Activated CD4-positive, alpha-beta T cell treated with anti-CD3 and anti-CD28 coated beads for 48 hours (primary cell): ENCODE data around the gene C9orf50.

Source experiments
- DNase-seq: peaks from one replicate; pipeline ENCODE4 v3.0.0-alpha.2; 2020

C9orf50 gene

GRCh38 chr9:129586685-129587084 is 34.2 kb downstream of the C9orf50 start:
- no peak for DNase-seq

DNA sequence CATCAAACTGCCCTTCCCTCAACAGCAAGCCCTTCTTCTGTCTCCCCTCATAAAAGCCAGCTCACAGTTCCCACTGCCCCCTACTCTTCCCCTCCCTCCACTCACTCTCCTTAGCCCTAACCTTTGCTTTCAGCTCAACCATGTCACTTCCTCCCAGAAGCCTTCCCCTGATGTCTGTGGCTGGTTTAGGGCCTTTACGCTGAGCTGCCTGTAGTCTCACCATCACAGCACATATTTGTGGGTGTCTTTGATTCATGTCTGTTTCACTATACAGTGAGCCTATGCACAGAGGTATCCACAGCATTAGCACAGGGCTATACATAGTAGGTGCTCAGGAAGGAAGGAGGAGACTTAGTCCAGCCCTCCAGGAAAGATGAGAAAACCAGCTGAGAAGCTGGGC is 34.7 kb downstream of the C9orf50 start:
- no peak for DNase-seq

DNA sequence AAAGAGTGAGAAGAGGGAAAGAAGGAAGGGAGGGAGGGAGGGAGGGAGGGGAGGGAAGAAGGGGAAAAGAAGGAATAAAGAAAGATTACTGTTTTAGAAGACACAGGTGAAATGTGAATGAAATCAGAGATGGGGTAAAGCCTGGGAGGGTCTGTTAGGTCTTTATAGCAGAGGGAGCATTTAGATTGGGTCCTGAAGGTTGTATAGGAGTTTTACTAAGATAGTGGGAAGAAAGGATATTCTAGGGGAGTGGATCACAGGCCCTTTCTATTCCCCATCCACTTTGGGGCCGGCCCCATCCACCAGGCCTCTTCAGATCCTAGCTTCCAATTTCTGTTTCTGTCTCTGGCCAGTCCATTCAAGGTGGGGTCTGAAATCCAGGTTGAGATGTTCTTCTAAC is 35.5 kb downstream of the C9orf50 start:
- no peak for DNase-seq

- DNase-seq = peak; percentile 70
These were observed 36.8 kb downstream of the C9orf50 start for GRCh38 chr9:129584136-129584535.

DNA sequence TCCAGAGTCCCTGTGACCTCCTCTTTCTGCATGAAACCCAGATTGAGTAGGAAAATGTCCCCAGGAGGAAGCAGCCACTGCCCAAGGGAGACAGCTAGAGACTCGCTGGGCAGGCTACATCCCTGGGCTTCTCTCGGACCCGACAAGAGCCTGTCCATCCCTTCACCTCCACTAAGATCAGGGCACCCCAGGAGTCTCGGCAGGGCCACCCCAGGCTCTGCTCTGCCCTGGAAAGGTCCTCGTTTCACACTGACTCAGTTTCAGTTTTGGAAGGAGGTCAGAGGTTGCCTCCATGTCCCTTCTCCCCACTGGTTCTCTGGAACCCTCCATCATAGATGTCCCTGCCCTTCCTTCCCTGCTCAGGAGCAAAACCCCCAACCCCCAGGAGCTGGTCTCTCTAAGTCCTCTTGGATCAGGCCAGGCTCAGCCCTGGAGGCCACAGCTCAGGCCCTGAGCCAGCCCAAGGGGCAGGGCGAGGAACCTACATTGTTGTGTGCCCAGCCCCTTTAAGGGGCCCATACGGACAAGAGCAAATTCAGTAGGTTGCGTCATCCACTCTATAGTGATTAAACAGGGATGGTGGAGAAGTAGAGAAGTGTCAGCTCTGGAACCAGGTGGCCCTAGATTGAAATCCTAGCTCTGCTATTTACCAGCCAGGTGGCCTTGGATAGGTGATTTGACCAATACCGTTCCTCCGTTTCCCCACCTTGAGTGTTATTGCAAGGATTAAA is 37.4 kb downstream of the C9orf50 start:
- no peak for DNase-seq

DNA sequence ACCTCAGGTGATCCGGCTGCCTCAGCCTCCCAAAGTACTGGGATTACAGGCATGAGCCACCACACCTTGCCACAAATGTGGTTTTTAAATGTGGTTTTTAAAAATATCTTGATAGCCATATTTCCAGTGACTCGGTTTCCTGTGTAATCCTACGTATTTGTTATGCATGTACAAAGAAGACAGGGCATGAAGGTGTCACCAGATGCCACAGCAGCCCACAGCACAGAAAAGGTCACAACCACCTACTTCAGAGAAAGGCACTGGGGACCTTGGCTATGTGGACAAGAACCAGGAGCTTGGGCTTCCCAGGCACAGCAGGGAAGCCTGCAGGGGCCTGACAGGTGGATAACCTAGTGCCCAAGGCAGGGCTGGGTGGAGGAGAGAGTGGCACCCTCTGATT is 38.0 kb downstream of the C9orf50 start:
- DNase-seq = peak; percentile 52

GRCh38 chr9:129581505-129582189 is 39.3 kb downstream of the C9orf50 start:
- no peak for DNase-seq

GRCh38 chr9:129580211-129580915 is 40.5 kb downstream of the C9orf50 start:
- DNase-seq = peak; percentile 48

DNA sequence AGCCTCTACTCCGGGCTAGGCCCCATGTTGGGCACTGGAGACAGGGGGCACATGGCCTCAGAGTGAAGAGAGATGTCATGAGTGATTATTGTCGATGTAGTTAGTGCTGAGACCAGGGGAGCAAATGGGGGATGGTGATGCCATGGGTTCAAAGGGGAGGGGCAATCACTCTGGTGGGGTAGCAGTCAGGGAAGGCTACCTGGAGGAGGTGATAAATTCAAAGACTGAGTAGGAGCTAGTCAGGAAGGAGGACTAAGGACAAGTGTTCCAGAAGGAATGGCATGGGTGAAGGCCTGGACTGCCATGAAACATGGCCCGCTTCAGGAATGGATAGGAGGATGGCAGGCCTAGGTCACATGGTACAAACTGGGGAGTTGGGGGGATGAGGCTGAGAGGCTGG is 41.6 kb downstream of the C9orf50 start:
- DNase-seq = no peak

DNA sequence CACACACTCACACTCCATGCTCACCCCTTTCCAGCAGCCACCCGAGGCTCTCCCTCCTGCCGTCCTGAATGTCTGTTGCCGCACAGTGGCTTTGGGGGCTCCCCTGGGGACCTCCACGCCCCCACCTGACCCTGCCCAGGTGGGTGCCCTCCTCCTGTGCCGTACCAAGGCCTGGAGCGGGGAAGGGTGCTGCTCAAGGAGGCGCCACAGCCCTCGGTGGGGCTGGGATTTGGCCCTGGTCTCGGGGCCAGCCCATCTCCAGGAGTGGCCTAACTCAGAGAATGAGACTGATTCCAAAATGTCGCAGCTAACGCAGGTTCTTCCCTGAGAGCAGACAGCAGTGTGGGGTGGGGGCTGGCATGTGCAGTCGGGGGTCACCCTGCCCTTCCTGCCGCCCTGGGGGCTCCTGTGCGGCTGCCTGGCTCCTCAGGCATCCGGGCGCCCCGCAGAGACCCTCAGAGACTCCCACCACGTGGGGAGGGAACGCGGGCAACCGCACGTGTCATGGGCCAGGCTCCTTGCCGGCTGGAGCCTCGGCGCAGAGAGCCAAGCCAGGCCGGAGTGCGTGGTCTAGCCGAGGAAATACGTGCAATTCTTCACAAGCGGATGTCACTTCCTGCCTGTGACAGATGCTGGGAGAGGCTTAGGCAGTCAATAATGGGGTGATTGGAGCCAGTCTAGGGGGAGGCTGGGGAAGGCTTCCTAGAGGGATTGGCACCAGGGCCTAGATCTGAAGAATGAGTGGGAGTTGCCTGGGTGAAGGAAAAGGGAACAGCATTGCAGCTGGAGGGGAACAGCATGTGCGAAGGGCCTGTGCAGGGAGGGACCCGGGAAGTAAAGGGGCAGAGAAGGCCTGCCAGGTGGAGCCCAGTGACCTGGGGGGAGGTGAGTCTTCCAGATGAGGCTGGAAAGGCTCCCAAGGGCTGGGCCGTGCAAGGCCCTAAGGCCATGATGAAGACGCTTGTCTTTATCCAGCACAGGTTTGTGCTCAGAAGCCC is 44.1 kb downstream of the C9orf50 start:
- DNase-seq = no peak

GRCh38 chr9:129575818-129576217 is 45.1 kb downstream of the C9orf50 start:
- DNase-seq = no peak

GRCh38 chr9:129574911-129575585 is 45.9 kb downstream of the C9orf50 start:
- no peak for DNase-seq

DNA sequence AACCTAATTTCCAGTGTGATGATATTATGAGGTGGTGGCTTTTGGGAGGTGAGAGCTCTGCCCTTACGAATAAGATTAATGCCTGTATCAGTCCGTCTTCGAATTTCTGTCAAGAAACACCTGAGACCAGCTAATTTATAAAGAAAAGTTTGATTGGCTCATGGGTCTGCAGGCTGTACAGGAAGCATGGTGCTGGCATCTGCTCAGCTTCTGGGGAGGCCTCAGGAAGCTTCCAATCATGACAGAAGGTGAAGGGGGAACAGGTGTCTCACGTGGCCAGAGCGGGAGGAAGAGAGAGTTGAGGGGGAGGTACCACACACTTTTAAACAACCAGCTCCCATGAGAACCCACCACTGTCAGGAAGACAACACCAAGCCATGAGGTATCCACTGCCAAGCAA is 46.9 kb downstream of the C9orf50 start:
- no peak for DNase-seq

DNA sequence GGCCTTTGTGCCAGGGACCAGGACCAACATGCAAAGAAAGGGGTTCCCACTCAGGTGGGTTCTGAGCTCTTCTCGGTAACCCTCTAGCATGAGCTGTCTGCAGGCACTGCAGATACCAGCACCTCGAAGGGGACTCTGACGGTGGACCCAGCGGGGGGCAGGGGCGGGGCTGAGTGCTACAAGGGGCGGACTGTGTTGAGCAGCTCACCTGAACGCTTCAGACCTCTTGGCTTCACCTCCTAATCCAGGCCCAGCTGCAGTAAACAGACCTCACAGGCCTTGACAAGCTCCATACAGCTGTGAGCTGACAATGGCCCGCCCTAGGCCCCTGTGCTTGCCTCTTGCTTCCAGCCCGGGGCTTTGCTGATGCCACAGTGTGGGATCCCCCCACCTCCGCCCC is 48.4 kb downstream of the C9orf50 start:
- DNase-seq = no peak

GRCh38 chr9:129572052-129572425 is 48.9 kb downstream of the C9orf50 start:
- DNase-seq = no peak

DNA sequence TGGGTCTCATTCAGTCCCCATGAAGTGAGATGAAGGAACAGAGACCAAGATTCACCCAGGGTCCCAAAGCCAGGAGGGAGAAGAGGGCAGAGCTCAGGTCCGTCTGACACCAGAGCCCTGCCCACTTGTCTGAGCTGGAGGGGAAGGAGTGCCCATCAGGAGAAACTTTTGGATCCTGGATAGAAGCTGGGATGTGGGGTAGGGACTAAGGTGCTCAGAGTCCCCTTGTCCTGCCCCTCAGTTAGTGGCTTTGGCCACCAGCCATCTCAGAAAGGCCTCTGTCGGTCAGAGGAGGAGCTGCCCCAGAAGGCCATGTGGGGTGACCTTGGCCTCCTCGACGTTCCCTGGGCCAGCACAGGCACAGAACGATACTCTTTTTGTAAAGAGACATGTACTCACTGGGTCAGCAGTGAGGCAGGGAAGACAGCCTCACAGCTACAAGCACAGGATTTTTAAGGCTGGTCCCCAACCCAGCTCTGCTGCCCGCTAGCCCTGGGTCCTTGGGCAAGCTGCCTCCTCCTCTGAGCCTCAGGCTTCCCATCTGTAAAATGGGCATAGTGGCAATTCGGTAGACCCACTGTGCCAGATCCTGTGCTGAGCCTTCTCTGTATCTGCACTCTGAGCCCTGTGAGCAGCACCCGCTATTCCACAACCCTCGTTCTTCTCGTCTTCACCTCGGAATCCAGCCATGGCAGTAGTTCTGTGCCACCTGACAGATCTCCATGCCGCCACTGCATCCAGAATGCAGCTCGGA is 49.4 kb downstream of the C9orf50 start:
- DNase-seq = no peak

GRCh38 chr9:129570450-129571297 is 50.2 kb downstream of the C9orf50 start:
- DNase-seq = peak; percentile 44

DNA sequence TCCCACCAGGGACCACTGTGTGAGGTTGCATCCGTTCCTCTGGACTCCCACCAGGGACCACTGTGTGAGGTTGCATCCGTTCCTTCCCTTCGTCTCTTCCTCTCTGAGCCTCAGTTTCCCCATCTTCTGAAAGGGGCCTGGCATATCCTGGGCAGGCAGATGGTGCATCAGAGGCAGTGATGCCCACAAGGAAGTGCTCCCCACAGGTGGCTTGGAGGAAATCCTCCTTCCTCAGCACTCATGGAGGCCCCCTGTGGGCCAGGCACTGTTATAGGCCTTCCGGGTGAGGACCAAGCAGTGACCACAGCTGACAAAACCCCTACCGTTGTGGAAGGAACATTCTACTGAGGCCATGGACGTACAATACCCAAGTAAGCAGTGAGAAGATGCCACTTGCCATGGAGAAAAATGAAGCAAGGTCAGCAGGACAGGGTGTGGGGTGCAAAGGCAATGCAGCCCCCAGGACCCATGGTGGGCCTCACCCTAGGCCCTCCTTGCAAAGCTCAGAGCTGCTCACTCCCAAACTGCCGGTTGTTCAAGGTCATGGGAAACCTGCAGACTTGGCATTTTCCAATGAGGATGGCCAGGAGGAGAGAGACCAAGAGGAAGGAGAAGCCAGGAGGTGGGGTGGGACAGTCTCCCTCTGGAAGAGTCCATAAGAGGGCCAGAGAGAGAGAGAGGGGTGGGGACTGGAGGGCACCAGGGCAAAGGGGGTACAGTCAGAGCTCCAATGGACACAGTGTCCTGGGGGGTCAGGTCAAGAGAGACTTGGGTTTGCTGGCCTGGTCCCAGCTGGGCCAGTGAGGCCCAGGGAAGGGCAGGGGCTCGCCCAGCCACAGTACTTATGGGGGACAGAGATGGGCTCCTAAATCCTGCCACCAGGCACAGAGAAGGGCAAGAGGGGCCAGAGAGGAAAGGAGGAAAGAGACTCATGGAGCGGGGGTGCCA is 51.1 kb downstream of the C9orf50 start:
- DNase-seq = no peak
